ENCODE results near the gene THOC7.

Gene THOC7

DNA sequence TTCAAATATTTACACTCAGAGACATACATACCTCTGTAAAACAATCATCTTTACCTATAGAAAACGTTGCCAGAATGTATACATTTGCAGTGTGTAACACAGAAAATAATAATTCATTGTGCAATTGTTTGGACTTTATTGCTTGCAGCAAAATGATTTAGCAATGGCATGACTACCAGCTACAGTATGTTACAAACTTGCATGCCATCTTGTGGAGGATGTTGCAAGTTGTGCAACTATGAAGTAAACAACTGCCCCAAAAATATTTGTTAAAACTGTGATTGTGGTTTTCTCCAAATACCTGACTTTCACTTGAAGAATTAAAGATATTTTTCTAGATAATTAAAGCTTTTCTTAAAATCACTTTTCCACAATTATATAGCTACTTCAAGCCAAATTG lies 71.6 kb downstream of the THOC7 start:
- H3K27ac ChIP-seq = no peak overlapping the region
- H3K4me3 ChIP-seq = no peak overlapping the region
